Erythroblast (primary cell): ENCODE measurements around the gene TNN.

ENCODE experiments used
- DNase-seq, 2 experiments: peaks; one replicate each; lab custom pipeline; 2025; lab: John Stamatoyannopoulos, UW
- GATA1 ChIP-seq: IDR thresholded peaks from 2 replicates; pipeline ENCODE4 v1.6.1; 2011; ENCODE audit warnings: low read depth, mild to moderate bottlenecking, control low read depth, low read length, moderate library complexity
- POLR2A ChIP-seq: IDR thresholded peaks from 2 replicates; pipeline ENCODE4 v1.6.1; 2011; ENCODE audit warnings: mild to moderate bottlenecking, low read length

TNN gene

GRCh38 chr1:175155936-175156335 lies 88.3 kb downstream of the TNN start:
- DNase-seq = no peak

GRCh38 chr1:175157200-175157599 lies 89.6 kb downstream of the TNN start:
- no peak for TF ChIP-seq GATA1
- no peak for TF ChIP-seq POLR2A
- DNase-seq = no peak

More at GRCh38 chr1:175155936-175156335, 88.3 kb downstream of the TNN start:
- no peak for TF ChIP-seq POLR2A
- no peak for TF ChIP-seq GATA1

GRCh38 chr1:175158170-175158591 lies 90.5 kb downstream of the TNN start:
- TF ChIP-seq POLR2A (no peak), GATA1 (no peak)
- DNase-seq = peak; percentile 8 to 12

GRCh38 chr1:175162955-175163354 lies 95.3 kb downstream of the TNN start:
- no peak for DNase-seq

GRCh38 chr1:175163702-175164101 lies 96.1 kb downstream of the TNN start:
- DNase-seq = no peak
- no peak for TF ChIP-seq POLR2A
- no peak for TF ChIP-seq GATA1

More at GRCh38 chr1:175162955-175163354, 95.3 kb downstream of the TNN start:
- TF ChIP-seq GATA1 (no peak), POLR2A (no peak)

GRCh38 chr1:175164751-175165150 lies 97.1 kb downstream of the TNN start:
- TF ChIP-seq POLR2A (no peak), GATA1 (no peak)
- DNase-seq = no peak

GRCh38 chr1:175166746-175167145 lies 99.1 kb downstream of the TNN start:
- no peak for DNase-seq
- no peak for TF ChIP-seq GATA1
- no peak for TF ChIP-seq POLR2A

GRCh38 chr1:175167861-175168260 lies 100.2 kb downstream of the TNN start:
- TF ChIP-seq POLR2A (no peak), GATA1 (no peak)
- no peak for DNase-seq

- no peak for TF ChIP-seq GATA1
- no peak for TF ChIP-seq POLR2A
- DNase-seq = no peak
Observed at GRCh38 chr1:175168782-175169181, 101.1 kb downstream of the TNN start.

- DNase-seq = no peak
- TF ChIP-seq POLR2A (no peak), GATA1 (no peak)
Observed at GRCh38 chr1:175169286-175170018, 101.8 kb downstream of the TNN start.

GRCh38 chr1:175171036-175171913 lies 103.6 kb downstream of the TNN start:
- peak; percentile 62 to 82 for DNase-seq
- no peak for TF ChIP-seq GATA1
- no peak for TF ChIP-seq POLR2A

GRCh38 chr1:175172503-175172902 lies 104.9 kb downstream of the TNN start:
- DNase-seq = peak; percentile 27 to 43

GRCh38 chr1:175173531-175173930 lies 105.9 kb downstream of the TNN start:
- DNase-seq = peak; percentile 67 to 86
- TF ChIP-seq POLR2A = no peak
- TF ChIP-seq GATA1 = no peak

More at GRCh38 chr1:175172503-175172902, 104.9 kb downstream of the TNN start:
- TF ChIP-seq POLR2A = no peak
- TF ChIP-seq GATA1 = no peak

GRCh38 chr1:175174309-175175102 lies 106.9 kb downstream of the TNN start:
- DNase-seq = peak; percentile 16 to 20

More at GRCh38 chr1:175174309-175175102, 106.9 kb downstream of the TNN start:
- TF ChIP-seq GATA1 = no peak
- no peak for TF ChIP-seq POLR2A
